IMR-90 (cell line): ENCODE data around the gene NUDT19. TPM values are rescaled to one million over a fixed set of nuclear protein-coding genes. Genes with fewer than 3 reads are reported as not detected.
A peak's percentile ranks its signal among the peaks of the same experiment; 100 is the strongest.

Experiments used
- ATAC-seq: fragments of 200-7000 bp; cut with Tn5 transposase; 2 replicates; pipeline ENCODE4 v1.9.1; 2020; ENCODE audit warnings: low read depth, mild to moderate bottlenecking, moderate library complexity
- Bru-seq: library from RNA; stranded (reverse); fragments of 400-500 nt; gene quantifications from one replicate; lab custom pipeline; 2021; lab: Mats Ljungman, UMichigan
- BruChase-seq, 2 experiments: library from RNA; stranded (reverse); fragments of 400-500 nt; gene quantifications; one replicate each; lab custom pipeline; 2021; lab: Mats Ljungman, UMichigan
- BruUV-seq: library from RNA; stranded (reverse); fragments of 400-500 nt; replicated peaks from 2 replicates; lab custom pipeline; 2021; lab: Mats Ljungman, UMichigan
- CTCF ChIA-PET: fragments of 300-600 bp; formaldehyde crosslinking; extraction: SDS; loops from one replicate; lab custom pipeline; 2021; ENCODE audit warnings: antibody characterized with exemption; lab: Yijun Ruan, JAX
- POLR2A ChIA-PET: fragments of 300-600 bp; sonication (Branson Sonifier 250); formaldehyde crosslinking; loops from one replicate; lab custom pipeline; 2022; ENCODE audit warnings: antibody characterized with exemption; ENCODE audit not compliant: unreplicated experiment; lab: Charles Lee
- DNase-seq: peaks from one replicate; pipeline ENCODE4 v3.0.0; 2013
- H2AFZ ChIP-seq: replicated peaks from 2 replicates; pipeline ENCODE3; 2013; ENCODE audit warnings: low read length, mild to moderate bottlenecking; ENCODE audit not compliant: poor library complexity
- H2AK5ac ChIP-seq: 2 replicates; pipeline ENCODE4 v1.6.1; 2013; ENCODE audit warnings: low read depth, low read length, inconsistent platforms
- H2AK9ac ChIP-seq: replicated peaks from 2 replicates; pipeline ENCODE3; 2013; ENCODE audit warnings: mild to moderate bottlenecking, low read depth, low read length, moderate library complexity; ENCODE audit not compliant: poor library complexity
- H2BK120ac ChIP-seq: 2 replicates; pipeline ENCODE4 v1.6.1; 2013; ENCODE audit warnings: low read depth, low read length, inconsistent platforms
- H2BK15ac ChIP-seq: 3 replicates; pipeline ENCODE4 v1.6.1; 2013; ENCODE audit warnings: low read depth, low read length, inconsistent platforms
- H2BK20ac ChIP-seq: 2 replicates; pipeline ENCODE4 v1.6.1; 2013; ENCODE audit warnings: low read depth, mild to moderate bottlenecking, inconsistent platforms, low read length, moderate library complexity
- H2BK5ac ChIP-seq: 2 replicates; pipeline ENCODE4 v1.6.1; 2013; ENCODE audit warnings: mild to moderate bottlenecking, low read depth, low read length, inconsistent platforms; ENCODE audit not compliant: poor library complexity, severe bottlenecking
- H3K14ac ChIP-seq: replicated peaks from 2 replicates; pipeline ENCODE4 v1.6.1; 2013; ENCODE audit warnings: low read depth, low read length, inconsistent platforms
- H3K18ac ChIP-seq: 2 replicates; pipeline ENCODE4 v1.6.1; 2013; ENCODE audit warnings: low read depth, low read length, control low read depth
- H3K23ac ChIP-seq: 2 replicates; pipeline ENCODE4 v1.6.1; 2013; ENCODE audit warnings: low read depth, low read length, inconsistent platforms
- H3K27ac ChIP-seq: 2 replicates; pipeline ENCODE4 v1.5.1; 2013; ENCODE audit warnings: mild to moderate bottlenecking, control low read depth, low read length; ENCODE audit not compliant: insufficient read depth
- H3K27me3 ChIP-seq: 2 replicates; pipeline ENCODE4 v1.6.1; 2013; ENCODE audit warnings: low read length; ENCODE audit not compliant: control insufficient read depth, insufficient read depth
- H3K36me3 ChIP-seq: 2 replicates; pipeline ENCODE4 v1.6.1; 2013; ENCODE audit warnings: low read length, mixed read lengths; ENCODE audit not compliant: control insufficient read depth, insufficient read depth
- H3K4ac ChIP-seq: 2 replicates; pipeline ENCODE4 v1.6.1; 2013; ENCODE audit warnings: low read depth, low read length, inconsistent platforms
- H3K4me1 ChIP-seq: 2 replicates; pipeline ENCODE4 v1.6.1; 2013; ENCODE audit warnings: low read length, mixed read lengths; ENCODE audit not compliant: control insufficient read depth, insufficient read depth
- H3K4me2 ChIP-seq: 2 replicates; pipeline ENCODE4 v1.6.1; 2013; ENCODE audit warnings: low read depth, mild to moderate bottlenecking, control low read depth, low read length, moderate library complexity
- H3K4me3 ChIP-seq: 2 replicates; pipeline ENCODE4 v1.5.1; 2013; ENCODE audit warnings: low read depth, mild to moderate bottlenecking, control low read depth, low read length, moderate library complexity; ENCODE audit not compliant: insufficient read depth
- H3K56ac ChIP-seq: 2 replicates; pipeline ENCODE4 v1.6.1; 2013; ENCODE audit warnings: low read length, inconsistent platforms; ENCODE audit not compliant: insufficient read depth; ENCODE audit errors: extremely low read depth
- H3K79me1 ChIP-seq, 2 experiments: 2 replicates each; pipeline ENCODE4 v1.6.1; 2013; ENCODE audit warnings: low read length in 2 of 2, inconsistent platforms in 1 of 2, low read depth in 1 of 2
- H3K9ac ChIP-seq: 2 replicates; pipeline ENCODE4 v1.6.1; 2013; ENCODE audit warnings: low read depth, low read length, control low read depth
- H3K9me1 ChIP-seq: 2 replicates; pipeline ENCODE4 v1.6.1; 2013; ENCODE audit warnings: low read length, inconsistent platforms; ENCODE audit not compliant: insufficient read depth
- H3K9me3 ChIP-seq: 2 replicates; pipeline ENCODE4 v1.6.1; 2013; ENCODE audit warnings: low read length; ENCODE audit not compliant: control insufficient read depth, insufficient read depth
- H4K20me1 ChIP-seq: 2 replicates; pipeline ENCODE4 v1.6.1; 2013; ENCODE audit warnings: low read length, inconsistent platforms; ENCODE audit not compliant: insufficient read depth
- H4K5ac ChIP-seq: 2 replicates; pipeline ENCODE4 v1.6.1; 2013; ENCODE audit warnings: mild to moderate bottlenecking, low read depth, low read length, control low read depth
- H4K8ac ChIP-seq, 2 experiments: 2 replicates each; pipeline ENCODE4 v1.6.1; 2013; ENCODE audit warnings: low read depth in 2 of 2, low read length in 2 of 2, control low read depth in 1 of 2, inconsistent platforms in 1 of 2
- H4K91ac ChIP-seq: 2 replicates; pipeline ENCODE4 v1.6.1; 2013; ENCODE audit warnings: low read depth, low read length, inconsistent platforms; ENCODE audit not compliant: insufficient read depth
- BHLHE40 ChIP-seq: fragments of 150-350 bp; IDR thresholded peaks from 2 replicates; pipeline ENCODE4 v1.6.1; 2016; ENCODE audit warnings: mild to moderate bottlenecking, low read depth, low read length
- CEBPB ChIP-seq: IDR thresholded peaks from 2 replicates; pipeline ENCODE4 v1.6.1; 2012; ENCODE audit warnings: low read depth, low read length, improper control_type of control experiment
- MAZ ChIP-seq: IDR thresholded peaks from 2 replicates; pipeline ENCODE4 v1.6.1; 2012; ENCODE audit warnings: low read depth, mild to moderate bottlenecking, low read length, improper control_type of control experiment, moderate library complexity, borderline replicate concordance
- POLR2A ChIP-seq: IDR thresholded peaks from 2 replicates; pipeline ENCODE4 v1.6.1; 2012; ENCODE audit warnings: mild to moderate bottlenecking, low read depth, low read length
- RCOR1 ChIP-seq: IDR thresholded peaks from 2 replicates; pipeline ENCODE4 v1.6.1; 2012; ENCODE audit warnings: mild to moderate bottlenecking, low read length, improper control_type of control experiment; ENCODE audit not compliant: insufficient replicate concordance
- USF2 ChIP-seq: fragments of 150-350 bp; IDR thresholded peaks from 2 replicates; pipeline ENCODE4 v1.6.1; 2017; ENCODE audit warnings: mild to moderate bottlenecking, antibody characterized with exemption, low read length, low read depth
- WGBS, 2 experiments: methylation state at CpG; one replicate each; pipeline versions ENCODE4 v1.1.5 to v1.1.7; 2013; ENCODE audit warnings: missing lambda C conversion rate in 2 of 2; ENCODE audit not compliant: insufficient read length in 1 of 2; ENCODE audit errors: extremely low coverage in 2 of 2; 5-methylcytosine and 5-hydroxymethylcytosine counted together
- dilution Hi-C: fragments of 300-500 bp; cut with HindIII; formaldehyde crosslinking; loops from one replicate; pipeline ENCODE4 v1.14.3; 2018; ENCODE audit warnings: low sequenced_read_pairs; ENCODE audit not compliant: unreplicated experiment
- in situ Hi-C: fragments of 300-500 bp; cut with MboI; formaldehyde crosslinking; loops from 3 replicates; pipeline ENCODE4 v1.14.3; 2019; ENCODE audit warnings: low sequenced_read_pairs, inconsistent platforms, mixed read lengths
- intact Hi-C: fragments of 100-400 bp; cut with micrococcal nuclease; formaldehyde crosslinking; loops from 2 replicates; pipeline ENCODE4 v1.10.0; 2022
- long read RNA-seq: library from polyadenylated mRNA; unstranded; transcript quantifications from one replicate; pipeline ENCODE4 v2.0.0, GENCODE V29; 2021; ENCODE audit not compliant: unreplicated experiment
- polyA plus RNA-seq, 3 experiments: library from polyadenylated mRNA; depleted of rRNA; stranded (reverse); fragments of >200 nt; gene quantifications; 2 replicates each; pipeline ENCODE4 v1.2.3, GENCODE V29; 2012; ENCODE audit warnings: low replicate concordance in 1 of 3
- total RNA-seq: library from RNA; depleted of rRNA; stranded (reverse); fragments of >200 nt; gene quantifications from 2 replicates; pipeline ENCODE4 v1.2.3, GENCODE V29; 2012; rRNA removed

The NUDT19 gene
- 4.5 and 6.4 TPM in 2 replicates for total RNA-seq
- polyA plus RNA-seq (2012; rRNA removed) = 3.4 and 4.1 TPM in 2 replicates
- 1.6 and 3.0 TPM in 2 replicates for polyA plus RNA-seq (2012; cell fraction: cytosol; rRNA removed)
- 1.8 and 1.9 TPM in 2 replicates for polyA plus RNA-seq (2012; cell fraction: nucleus; rRNA removed; ENCODE audit: low replicate concordance)
- Bru-seq, nascent RNA = percentile 73 among the genes with signal in this experiment
- percentile 67 among the genes with signal in this experiment for BruChase-seq, experiment 1, labeled RNA remaining after a 6-hour chase
- percentile 65 among the genes with signal in this experiment for BruChase-seq, experiment 2, labeled RNA remaining after a 2-hour chase
- long read RNA-seq = 0 reads

GRCh38 chr19:32691291-32691951 is at the start of gene NUDT19:
TSS of gene NUDT19 (plus strand) at chr19:32691821. CDS start at chr19:32691961, 140 bp downstream.
- H3K56ac ChIP-seq = 0 out of 2 replicates have a peak within 1 kb of the TSS, but pooled peaks have one; percentile 11
- H3K4me2 ChIP-seq = peak within 1 kb of the TSS; percentile 93
- H3K4ac ChIP-seq = peak within 1 kb of the TSS; percentile 75
- H3K4me1 ChIP-seq = peaks cover 9% of the 10 kb centered on the region
- 0 out of 2 replicates have a peak within 1 kb of the TSS, but pooled peaks have one; percentile 4 for H2BK120ac ChIP-seq
- H3K14ac ChIP-seq = peak within 1 kb of the TSS; percentile 81
- H2AK5ac ChIP-seq = peak within 1 kb of the TSS; percentile 0
- H2BK20ac ChIP-seq = no peak within 1 kb of the TSS
- CTCF ChIA-PET = interaction anchor here (0.7 to 1.3 kb wide), 3 partner anchors 13 to 233 kb away, joined by 4 to 5 read pairs (median 4); no protein-coding TSS in a partner anchor
- peaks cover 10 to 32% of the 10 kb centered on the region in 2 experiments for H3K79me1 ChIP-seq
- H4K5ac ChIP-seq = peak within 1 kb of the TSS; percentile 58
- intact Hi-C loops (loop anchor here (5.0 kb wide), 1 partner anchor 281 kb away; the partner anchor contains the start of genes CEP89 and FAAP24), dilution Hi-C loops (no loop called here), in situ Hi-C loops (no loop called here)
- H3K27ac ChIP-seq = peak within 1 kb of the TSS; percentile 80
- no peaks in the 10 kb centered on the region; the same call in 1 of the 2 replicates for H4K20me1 ChIP-seq
- H3K23ac ChIP-seq = peak within 1 kb of the TSS; percentile 78; the same call in 1 of the 2 replicates
- H3K9ac ChIP-seq = peak within 1 kb of the TSS; percentile 62
- BruUV-seq = no TSS peak
- H3K9me1 ChIP-seq = peaks cover 3% of the 10 kb centered on the region; the same call in 1 of the 2 replicates
- peak within 1 kb of the TSS; percentile 65 for H3K4me3 ChIP-seq
- H4K91ac ChIP-seq = peak within 1 kb of the TSS; percentile 68
- H3K36me3 ChIP-seq = peaks cover 3% of the 10 kb centered on the region; the same call in 1 of the 2 replicates
- H3K9me3 ChIP-seq = no peaks in the 10 kb centered on the region; the same call in 1 of the 2 replicates
- peak within 1 kb of the TSS; percentile 63 for H2BK5ac ChIP-seq
- no peaks in the 10 kb centered on the region for H3K27me3 ChIP-seq
- no peak within 1 kb of the TSS for H2BK15ac ChIP-seq
- DNase-seq = peak; percentile 73
- POLR2A ChIA-PET = interaction anchor here (0.6 kb wide), 1 partner anchor 48 kb away, joined by 3 read pairs; no protein-coding TSS in a partner anchor
- H4K8ac ChIP-seq = peak within 1 kb of the TSS; percentile 69 to 84
- peak; percentile 53; the same call in 1 of the 2 replicates for TF ChIP-seq POLR2A
- TF ChIP-seq USF2 = no peak
- TF ChIP-seq RCOR1 = no peak
- peak; percentile 70; the same call in 1 of the 2 replicates for TF ChIP-seq MAZ
- peak; percentile 4; the same call in 1 of the 2 replicates for TF ChIP-seq BHLHE40
- TF ChIP-seq CEBPB = no peak
- H2AFZ ChIP-seq = peak within 1 kb of the TSS; percentile 95
- peak; percentile 95 for ATAC-seq
- H2AK9ac ChIP-seq = peak within 1 kb of the TSS; percentile 95
- WGBS, 2 experiments = 0% methylated on average over 7 of the region's 32 CpGs; no CpG with 5 or more reads in 1 of the 2 experiments
- H3K18ac ChIP-seq = no peak within 1 kb of the TSS; the same call in 1 of the 2 replicates
